Type B pancreatic cell (in vitro differentiated cells): ENCODE measurements around the gene OXNAD1. TPM values are rescaled to one million over a fixed set of nuclear protein-coding genes. Genes with fewer than 3 reads are reported as not detected.

ENCODE experiments used
- DNase-seq: peaks from one replicate; pipeline ENCODE4 v3.0.0; 2021; ENCODE audit warnings: mixed read lengths; ENCODE audit not compliant: unreplicated experiment; ENCODE audit errors: extremely low spot score
- H3K27ac Mint-ChIP-seq: 2 replicates; pipeline ENCODE4 v1.8.0; 2021; ENCODE audit warnings: mild to moderate bottlenecking, mixed read lengths
- H3K27me3 Mint-ChIP-seq: 2 replicates; pipeline ENCODE4 v1.8.0; 2021; ENCODE audit warnings: mixed read lengths
- H3K36me3 Mint-ChIP-seq: 2 replicates; pipeline ENCODE4 v1.8.0; 2021; ENCODE audit warnings: mixed read lengths
- H3K4me1 Mint-ChIP-seq: one replicate; pipeline ENCODE4 v1.8.0; 2021; ENCODE audit warnings: mixed read lengths; ENCODE audit not compliant: unreplicated experiment
- H3K4me3 Mint-ChIP-seq: 2 replicates; pipeline ENCODE4 v1.8.0; 2021; ENCODE audit warnings: mild to moderate bottlenecking, mixed read lengths
- H3K9me3 Mint-ChIP-seq: 2 replicates; pipeline ENCODE4 v1.8.0; 2021; ENCODE audit warnings: mixed read lengths
- CTCF ChIP-seq: fragments of 200-600 bp; sonication (generic); conservative IDR thresholded peaks from 2 replicates; pipeline ENCODE4 v1.5.0; 2021; ENCODE audit warnings: antibody characterized with exemption, mild to moderate bottlenecking
- total RNA-seq: library from RNA; stranded (reverse); gene quantifications from 2 replicates; pipeline ENCODE4 v1.2.1, GENCODE V29; 2021; ENCODE audit warnings: low replicate concordance

Gene OXNAD1
- total RNA-seq, 1 donor from 2014 or later = 16.0 TPM

GRCh38 chr3:16300881-16301359, 35.9 kb downstream of the OXNAD1 start:
- H3K27ac Mint-ChIP-seq = no peak overlapping the region
- H3K4me1 Mint-ChIP-seq = peaks cover 12% of the 10 kb centered on the region
- H3K9me3 Mint-ChIP-seq = no peaks in the 10 kb centered on the region
- no peak overlapping the region for H3K4me3 Mint-ChIP-seq
- no peak for DNase-seq
- no peaks in the 10 kb centered on the region for H3K27me3 Mint-ChIP-seq
- no peak for TF ChIP-seq CTCF
- peaks cover 51% of the 10 kb centered on the region for H3K36me3 Mint-ChIP-seq

DNA sequence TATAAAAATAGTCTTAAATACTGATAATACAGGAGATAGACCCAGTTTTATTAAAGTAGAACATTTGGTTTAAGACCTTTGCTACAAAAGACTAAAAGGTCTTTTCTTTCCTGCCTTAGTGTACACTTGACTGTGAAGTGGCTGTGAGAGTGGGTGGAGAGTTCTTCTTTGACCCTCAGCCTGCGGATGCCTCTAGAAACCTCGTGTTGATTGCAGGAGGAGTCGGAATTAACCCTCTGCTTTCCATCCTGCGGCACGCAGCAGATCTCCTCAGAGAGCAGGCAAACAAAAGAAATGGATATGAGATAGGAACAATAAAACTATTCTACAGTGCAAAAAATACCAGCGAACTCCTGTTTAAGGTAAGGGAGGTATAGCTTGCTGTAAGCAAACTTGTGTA, 36.5 kb downstream of the OXNAD1 start:
- no peak for DNase-seq
- Mint-ChIP-seq H3K4me1 (peaks cover 12% of the 10 kb centered on the region), H3K27me3 (no peaks in the 10 kb centered on the region), H3K9me3 (no peaks in the 10 kb centered on the region), H3K27ac (peak overlapping the region; percentile 28), H3K4me3 (no peak overlapping the region), H3K36me3 (peaks cover 46% of the 10 kb centered on the region)
- no peak for TF ChIP-seq CTCF

- H3K4me1 Mint-ChIP-seq = peaks cover 12% of the 10 kb centered on the region
- no peaks in the 10 kb centered on the region for H3K9me3 Mint-ChIP-seq
- H3K4me3 Mint-ChIP-seq = no peak overlapping the region
- no peak overlapping the region for H3K27ac Mint-ChIP-seq
- peaks cover 42% of the 10 kb centered on the region for H3K36me3 Mint-ChIP-seq
- DNase-seq = no peak
- no peak for TF ChIP-seq CTCF
- H3K27me3 Mint-ChIP-seq = no peaks in the 10 kb centered on the region
These were observed 37.1 kb downstream of the OXNAD1 start for GRCh38 chr3:16302082-16302631.

DNA sequence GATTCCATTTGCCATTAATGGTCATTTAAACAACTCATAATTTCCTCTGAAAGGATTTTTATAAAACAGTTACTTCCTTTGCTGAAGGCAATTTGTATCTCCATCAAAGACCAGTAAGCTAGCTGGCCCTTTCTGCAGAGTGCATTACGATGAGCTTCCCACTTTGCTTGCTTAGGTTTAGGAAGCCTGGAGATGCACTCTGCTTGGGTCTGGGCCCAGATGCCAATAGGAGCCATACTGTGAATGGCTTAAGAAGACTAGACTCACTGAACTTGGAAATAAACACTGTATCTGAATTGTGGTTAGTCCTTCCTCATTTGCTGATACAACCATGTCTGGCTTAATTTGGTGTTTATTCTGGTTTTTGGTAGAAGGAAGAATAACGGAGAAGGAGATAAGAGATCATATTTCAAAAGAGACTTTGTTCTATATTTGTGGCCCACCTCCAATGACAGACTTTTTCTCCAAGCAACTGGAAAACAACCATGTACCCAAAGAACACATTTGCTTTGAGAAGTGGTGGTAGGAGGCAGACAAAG, 38.1 kb downstream of the OXNAD1 start:
- H3K4me3 Mint-ChIP-seq = no peak overlapping the region
- TF ChIP-seq CTCF = no peak
- no peaks in the 10 kb centered on the region for H3K27me3 Mint-ChIP-seq
- H3K36me3 Mint-ChIP-seq = peaks cover 41% of the 10 kb centered on the region
- peaks cover 12% of the 10 kb centered on the region for H3K4me1 Mint-ChIP-seq
- DNase-seq = no peak
- H3K9me3 Mint-ChIP-seq = no peaks in the 10 kb centered on the region
- no peak overlapping the region for H3K27ac Mint-ChIP-seq

- peaks cover 12% of the 10 kb centered on the region for H3K4me1 Mint-ChIP-seq
- H3K27me3 Mint-ChIP-seq = no peaks in the 10 kb centered on the region
- H3K9me3 Mint-ChIP-seq = no peaks in the 10 kb centered on the region
- H3K4me3 Mint-ChIP-seq = no peak overlapping the region
- no peak overlapping the region for H3K27ac Mint-ChIP-seq
- TF ChIP-seq CTCF = no peak
- no peak for DNase-seq
- peaks cover 41% of the 10 kb centered on the region for H3K36me3 Mint-ChIP-seq
These were observed 39.3 kb downstream of the OXNAD1 start for GRCh38 chr3:16304061-16305010.
